GM12878 (cell line): ENCODE results near the gene LRRC51. TPM values are rescaled to one million over a fixed set of nuclear protein-coding genes. Genes with fewer than 3 reads are reported as not detected.

ENCODE experiments used
- BMI1 ChIP-seq: fragments of 450-650 bp; IDR thresholded peaks from 2 replicates; pipeline ENCODE4 v1.6.1; 2016; ENCODE audit warnings: mild to moderate bottlenecking, moderate library complexity, borderline replicate concordance
- CBFB ChIP-seq: IDR thresholded peaks from 2 replicates; pipeline ENCODE4 v1.6.1; 2016; ENCODE audit warnings: antibody characterized with exemption, low read depth
- EED ChIP-seq: sonication (generic); IDR thresholded peaks from 2 replicates; pipeline ENCODE4 v1.6.1; 2016; ENCODE audit warnings: antibody characterized with exemption, low read depth
- FOS ChIP-seq: IDR thresholded peaks from 3 replicates; pipeline ENCODE4 v1.6.1; 2011; ENCODE audit warnings: borderline replicate concordance; ENCODE audit not compliant: insufficient read length; ENCODE audit errors: extremely low read depth
- JUNB ChIP-seq: IDR thresholded peaks from 2 replicates; pipeline ENCODE4 v1.6.1; 2016; ENCODE audit warnings: antibody characterized with exemption, mild to moderate bottlenecking
- POU2F2 ChIP-seq: IDR thresholded peaks from 3 replicates; pipeline ENCODE4 v1.6.1; 2011; ENCODE audit warnings: low read depth, mild to moderate bottlenecking, low read length, borderline replicate concordance
- RBBP5 ChIP-seq: fragments of 200-600 bp; sonication (generic); conservative IDR thresholded peaks from 2 replicates; pipeline ENCODE4 v1.6.1; 2016
- SMAD1 ChIP-seq: fragments of 450-650 bp; IDR thresholded peaks from 2 replicates; pipeline ENCODE4 v1.6.1; 2018; ENCODE audit warnings: mild to moderate bottlenecking, low read depth; ENCODE audit not compliant: partially characterized antibody
- SMC3 ChIP-seq: IDR thresholded peaks from 2 replicates; pipeline ENCODE4 v1.6.1; 2011; ENCODE audit warnings: low read length, improper control_type of control experiment, borderline replicate concordance
- TARDBP ChIP-seq: IDR thresholded peaks from 2 replicates; pipeline ENCODE4 v1.6.1; 2016; ENCODE audit warnings: borderline replicate concordance
- ZNF217 ChIP-seq: fragments of 450-650 bp; IDR thresholded peaks from 2 replicates; pipeline ENCODE4 v1.6.1; 2017; ENCODE audit warnings: antibody characterized with exemption, mild to moderate bottlenecking
- polyA plus RNA-seq, 11 experiments: library from polyadenylated mRNA; depleted of rRNA in 4 of 11; unstranded in 6 of 11; stranded (reverse) in 5 of 11; fragments of >200 nt; fragmentation: Nextera tagmentation in 4 of 11; fragmentation: Illumina TruSeq in 1 of 11; extraction: Ambion mirVana in 4 of 11; extraction: Trizol in 1 of 11; gene quantifications; 1 replicate in 1 of 11; 2 replicates in 10 of 11; pipeline versions ENCODE4 v1.2.1 to v1.2.3, GENCODE V29; 2011 to 2016; ENCODE audit warnings: inconsistent platforms in 2 of 11, missing spikeins in 2 of 11, low read depth in 1 of 11
- total RNA-seq, 4 experiments: library from RNA; depleted of rRNA in 3 of 4; stranded (reverse); fragments of >200 nt in 3 of 4; fragmentation: Illumina TruSeq in 1 of 4; extraction: Trizol in 1 of 4; gene quantifications; 2 replicates each; pipeline versions ENCODE4 v1.2.1 to v1.2.3, GENCODE V29; 2013 to 2021
- TF ChIP-seq, protein P1 (sequence below): fragments of 450-650 bp; IDR thresholded peaks from 2 replicates; pipeline ENCODE4 v1.6.1; 2018; ENCODE audit warnings: mild to moderate bottlenecking, low read depth, moderate library complexity; ENCODE audit not compliant: partially characterized antibody
- TF ChIP-seq, protein P2 (sequence below): IDR thresholded peaks from 2 replicates; pipeline ENCODE4 v1.6.1; 2012; ENCODE audit warnings: low read length, inconsistent platforms
- TF ChIP-seq, protein P3 (sequence below): fragments of 450-650 bp; IDR thresholded peaks from 2 replicates; pipeline ENCODE4 v1.6.1; 2017; ENCODE audit warnings: mild to moderate bottlenecking, moderate library complexity
- TF ChIP-seq, protein P4 (sequence below): fragments of 450-650 bp; IDR thresholded peaks from 2 replicates; pipeline ENCODE4 v1.6.1; 2018; ENCODE audit warnings: borderline replicate concordance, mild to moderate bottlenecking; ENCODE audit not compliant: partially characterized antibody
- TF ChIP-seq, protein P5 (sequence below): IDR thresholded peaks from 2 replicates; pipeline ENCODE4 v1.6.1; 2011; ENCODE audit warnings: borderline replicate concordance, low read depth, mild to moderate bottlenecking, moderate library complexity, low read length; ENCODE audit not compliant: insufficient read depth, poor library complexity, severe bottlenecking

Gene LRRC51
- total and polyA plus RNA-seq, 10 of the 15 experiments (the other 5 are each of a cell fraction or from before 2014, with no cell fraction given), result 2.6 to 8.6 (median 5.4) TPM

DNA sequence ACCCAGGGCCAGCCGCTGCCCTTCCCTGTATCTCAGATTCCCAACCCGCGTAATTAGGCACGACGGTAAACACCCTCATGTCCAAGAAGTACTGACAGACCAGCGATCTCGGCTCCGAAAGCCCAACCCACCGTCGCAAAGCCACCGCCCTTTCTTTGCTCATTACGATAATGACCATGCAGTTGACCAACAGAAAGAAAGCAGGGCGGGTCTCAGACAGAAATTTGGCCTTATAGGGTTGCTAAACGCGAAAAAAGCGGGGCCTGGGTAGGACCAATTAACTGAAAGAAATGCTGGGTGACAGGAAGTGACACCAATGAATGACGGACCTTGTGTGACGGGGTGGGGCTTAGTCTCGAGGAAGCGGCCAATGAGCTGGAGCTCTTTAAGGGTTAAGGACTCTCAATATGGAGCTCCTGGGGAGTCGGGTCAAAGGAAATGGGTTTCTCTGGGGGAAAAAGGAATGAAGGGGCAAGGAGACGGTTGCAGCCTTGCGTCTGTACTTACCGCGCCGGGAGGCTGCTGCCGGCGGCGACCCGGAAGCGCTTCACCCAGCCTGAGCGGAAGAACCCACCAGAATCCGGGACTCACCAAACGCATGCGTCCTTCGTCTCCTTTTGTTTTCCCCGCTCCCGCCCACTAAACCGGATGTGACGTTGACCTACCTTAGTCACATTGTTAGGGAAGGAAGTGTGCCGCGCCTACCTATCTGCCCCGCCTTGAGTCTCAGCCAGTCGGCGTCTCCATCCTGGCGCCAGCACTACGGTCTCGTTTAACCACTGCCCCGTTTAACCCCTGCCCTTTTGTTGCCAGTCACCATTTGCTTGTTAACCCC is 31.7 kb downstream of the LRRC51 start, which contains the start of gene ANAPC15 (continued):
- TF ChIP-seq, protein P1, sequence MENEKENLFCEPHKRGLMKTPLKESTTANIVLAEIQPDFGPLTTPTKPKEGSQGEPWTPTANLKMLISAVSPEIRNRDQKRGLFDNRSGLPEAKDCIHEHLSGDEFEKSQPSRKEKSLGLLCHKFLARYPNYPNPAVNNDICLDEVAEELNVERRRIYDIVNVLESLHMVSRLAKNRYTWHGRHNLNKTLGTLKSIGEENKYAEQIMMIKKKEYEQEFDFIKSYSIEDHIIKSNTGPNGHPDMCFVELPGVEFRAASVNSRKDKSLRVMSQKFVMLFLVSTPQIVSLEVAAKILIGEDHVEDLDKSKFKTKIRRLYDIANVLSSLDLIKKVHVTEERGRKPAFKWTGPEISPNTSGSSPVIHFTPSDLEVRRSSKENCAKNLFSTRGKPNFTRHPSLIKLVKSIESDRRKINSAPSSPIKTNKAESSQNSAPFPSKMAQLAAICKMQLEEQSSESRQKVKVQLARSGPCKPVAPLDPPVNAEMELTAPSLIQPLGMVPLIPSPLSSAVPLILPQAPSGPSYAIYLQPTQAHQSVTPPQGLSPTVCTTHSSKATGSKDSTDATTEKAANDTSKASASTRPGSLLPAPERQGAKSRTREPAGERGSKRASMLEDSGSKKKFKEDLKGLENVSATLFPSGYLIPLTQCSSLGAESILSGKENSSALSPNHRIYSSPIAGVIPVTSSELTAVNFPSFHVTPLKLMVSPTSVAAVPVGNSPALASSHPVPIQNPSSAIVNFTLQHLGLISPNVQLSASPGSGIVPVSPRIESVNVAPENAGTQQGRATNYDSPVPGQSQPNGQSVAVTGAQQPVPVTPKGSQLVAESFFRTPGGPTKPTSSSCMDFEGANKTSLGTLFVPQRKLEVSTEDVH, result peak; percentile 93
- 0 out of 2 replicates have a peak, but pooled peaks have one; percentile 23 for TF ChIP-seq SMC3
- TF ChIP-seq CBFB, result peak; percentile 92
- no peak for TF ChIP-seq TARDBP
- TF ChIP-seq, protein P2, sequence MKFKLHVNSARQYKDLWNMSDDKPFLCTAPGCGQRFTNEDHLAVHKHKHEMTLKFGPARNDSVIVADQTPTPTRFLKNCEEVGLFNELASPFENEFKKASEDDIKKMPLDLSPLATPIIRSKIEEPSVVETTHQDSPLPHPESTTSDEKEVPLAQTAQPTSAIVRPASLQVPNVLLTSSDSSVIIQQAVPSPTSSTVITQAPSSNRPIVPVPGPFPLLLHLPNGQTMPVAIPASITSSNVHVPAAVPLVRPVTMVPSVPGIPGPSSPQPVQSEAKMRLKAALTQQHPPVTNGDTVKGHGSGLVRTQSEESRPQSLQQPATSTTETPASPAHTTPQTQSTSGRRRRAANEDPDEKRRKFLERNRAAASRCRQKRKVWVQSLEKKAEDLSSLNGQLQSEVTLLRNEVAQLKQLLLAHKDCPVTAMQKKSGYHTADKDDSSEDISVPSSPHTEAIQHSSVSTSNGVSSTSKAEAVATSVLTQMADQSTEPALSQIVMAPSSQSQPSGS, result no peak
- 0 out of 2 replicates have a peak, but pooled peaks have one; percentile 10 for TF ChIP-seq EED
- TF ChIP-seq, protein P3, sequence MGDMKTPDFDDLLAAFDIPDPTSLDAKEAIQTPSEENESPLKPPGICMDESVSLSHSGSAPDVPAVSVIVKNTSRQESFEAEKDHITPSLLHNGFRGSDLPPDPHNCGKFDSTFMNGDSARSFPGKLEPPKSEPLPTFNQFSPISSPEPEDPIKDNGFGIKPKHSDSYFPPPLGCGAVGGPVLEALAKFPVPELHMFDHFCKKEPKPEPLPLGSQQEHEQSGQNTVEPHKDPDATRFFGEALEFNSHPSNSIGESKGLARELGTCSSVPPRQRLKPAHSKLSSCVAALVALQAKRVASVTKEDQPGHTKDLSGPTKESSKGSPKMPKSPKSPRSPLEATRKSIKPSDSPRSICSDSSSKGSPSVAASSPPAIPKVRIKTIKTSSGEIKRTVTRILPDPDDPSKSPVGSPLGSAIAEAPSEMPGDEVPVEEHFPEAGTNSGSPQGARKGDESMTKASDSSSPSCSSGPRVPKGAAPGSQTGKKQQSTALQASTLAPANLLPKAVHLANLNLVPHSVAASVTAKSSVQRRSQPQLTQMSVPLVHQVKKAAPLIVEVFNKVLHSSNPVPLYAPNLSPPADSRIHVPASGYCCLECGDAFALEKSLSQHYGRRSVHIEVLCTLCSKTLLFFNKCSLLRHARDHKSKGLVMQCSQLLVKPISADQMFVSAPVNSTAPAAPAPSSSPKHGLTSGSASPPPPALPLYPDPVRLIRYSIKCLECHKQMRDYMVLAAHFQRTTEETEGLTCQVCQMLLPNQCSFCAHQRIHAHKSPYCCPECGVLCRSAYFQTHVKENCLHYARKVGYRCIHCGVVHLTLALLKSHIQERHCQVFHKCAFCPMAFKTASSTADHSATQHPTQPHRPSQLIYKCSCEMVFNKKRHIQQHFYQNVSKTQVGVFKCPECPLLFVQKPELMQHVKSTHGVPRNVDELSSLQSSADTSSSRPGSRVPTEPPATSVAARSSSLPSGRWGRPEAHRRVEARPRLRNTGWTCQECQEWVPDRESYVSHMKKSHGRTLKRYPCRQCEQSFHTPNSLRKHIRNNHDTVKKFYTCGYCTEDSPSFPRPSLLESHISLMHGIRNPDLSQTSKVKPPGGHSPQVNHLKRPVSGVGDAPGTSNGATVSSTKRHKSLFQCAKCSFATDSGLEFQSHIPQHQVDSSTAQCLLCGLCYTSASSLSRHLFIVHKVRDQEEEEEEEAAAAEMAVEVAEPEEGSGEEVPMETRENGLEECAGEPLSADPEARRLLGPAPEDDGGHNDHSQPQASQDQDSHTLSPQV, result no peak
- TF ChIP-seq FOS, result peak; percentile 54
- TF ChIP-seq ZNF217, result no peak
- TF ChIP-seq POU2F2, result peak; percentile 88; the same call in 2 of the 3 replicates
- TF ChIP-seq, protein P4, sequence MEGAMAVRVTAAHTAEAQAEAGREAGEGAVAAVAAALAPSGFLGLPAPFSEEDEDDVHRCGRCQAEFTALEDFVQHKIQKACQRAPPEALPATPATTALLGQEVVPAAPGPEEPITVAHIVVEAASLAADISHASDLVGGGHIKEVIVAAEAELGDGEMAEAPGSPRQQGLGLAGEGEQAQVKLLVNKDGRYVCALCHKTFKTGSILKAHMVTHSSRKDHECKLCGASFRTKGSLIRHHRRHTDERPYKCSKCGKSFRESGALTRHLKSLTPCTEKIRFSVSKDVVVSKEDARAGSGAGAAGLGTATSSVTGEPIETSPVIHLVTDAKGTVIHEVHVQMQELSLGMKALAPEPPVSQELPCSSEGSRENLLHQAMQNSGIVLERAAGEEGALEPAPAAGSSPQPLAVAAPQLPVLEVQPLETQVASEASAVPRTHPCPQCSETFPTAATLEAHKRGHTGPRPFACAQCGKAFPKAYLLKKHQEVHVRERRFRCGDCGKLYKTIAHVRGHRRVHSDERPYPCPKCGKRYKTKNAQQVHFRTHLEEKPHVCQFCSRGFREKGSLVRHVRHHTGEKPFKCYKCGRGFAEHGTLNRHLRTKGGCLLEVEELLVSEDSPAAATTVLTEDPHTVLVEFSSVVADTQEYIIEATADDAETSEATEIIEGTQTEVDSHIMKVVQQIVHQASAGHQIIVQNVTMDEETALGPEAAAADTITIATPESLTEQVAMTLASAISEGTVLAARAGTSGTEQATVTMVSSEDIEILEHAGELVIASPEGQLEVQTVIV, result peak; percentile 77
- no peak for TF ChIP-seq BMI1
- no peak for TF ChIP-seq RBBP5
- TF ChIP-seq, protein P5, sequence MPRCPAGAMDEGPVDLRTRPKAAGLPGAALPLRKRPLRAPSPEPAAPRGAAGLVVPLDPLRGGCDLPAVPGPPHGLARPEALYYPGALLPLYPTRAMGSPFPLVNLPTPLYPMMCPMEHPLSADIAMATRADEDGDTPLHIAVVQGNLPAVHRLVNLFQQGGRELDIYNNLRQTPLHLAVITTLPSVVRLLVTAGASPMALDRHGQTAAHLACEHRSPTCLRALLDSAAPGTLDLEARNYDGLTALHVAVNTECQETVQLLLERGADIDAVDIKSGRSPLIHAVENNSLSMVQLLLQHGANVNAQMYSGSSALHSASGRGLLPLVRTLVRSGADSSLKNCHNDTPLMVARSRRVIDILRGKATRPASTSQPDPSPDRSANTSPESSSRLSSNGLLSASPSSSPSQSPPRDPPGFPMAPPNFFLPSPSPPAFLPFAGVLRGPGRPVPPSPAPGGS, result no peak
- no peak for TF ChIP-seq JUNB
- peak; percentile 94 for TF ChIP-seq SMAD1
